HG03469 (cell line): ENCODE measurements around the gene TRIO.

Experiments
- ATAC-seq: cut with Tn5 transposase; IDR thresholded peaks from one replicate; pipeline ENCODE4 v1.9.1; 2021; ENCODE audit warnings: mild to moderate bottlenecking, moderate library complexity, moderate number of reproducible peaks; ENCODE audit not compliant: unreplicated experiment

The TRIO gene

DNA sequence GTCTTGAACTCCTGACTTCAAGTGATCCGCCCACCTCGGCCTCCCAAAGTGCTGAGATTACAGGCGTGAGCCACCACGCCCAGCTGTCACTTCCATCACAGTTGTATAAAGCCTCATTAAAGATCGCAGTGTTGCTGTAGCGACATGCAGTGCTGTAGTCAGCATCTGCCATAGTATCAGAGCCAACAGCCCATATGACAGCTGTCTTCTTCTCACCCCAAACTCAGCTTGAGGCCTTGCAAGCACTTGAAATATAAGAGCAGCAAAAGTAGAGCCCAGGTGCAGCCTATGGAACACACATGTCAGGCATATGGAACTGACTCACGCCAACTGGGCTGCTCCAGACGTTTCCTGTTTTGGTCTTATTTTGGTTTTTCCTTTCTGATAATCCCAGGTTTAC, 167.8 kb downstream of the TRIO start:
- ATAC-seq = no peak

DNA sequence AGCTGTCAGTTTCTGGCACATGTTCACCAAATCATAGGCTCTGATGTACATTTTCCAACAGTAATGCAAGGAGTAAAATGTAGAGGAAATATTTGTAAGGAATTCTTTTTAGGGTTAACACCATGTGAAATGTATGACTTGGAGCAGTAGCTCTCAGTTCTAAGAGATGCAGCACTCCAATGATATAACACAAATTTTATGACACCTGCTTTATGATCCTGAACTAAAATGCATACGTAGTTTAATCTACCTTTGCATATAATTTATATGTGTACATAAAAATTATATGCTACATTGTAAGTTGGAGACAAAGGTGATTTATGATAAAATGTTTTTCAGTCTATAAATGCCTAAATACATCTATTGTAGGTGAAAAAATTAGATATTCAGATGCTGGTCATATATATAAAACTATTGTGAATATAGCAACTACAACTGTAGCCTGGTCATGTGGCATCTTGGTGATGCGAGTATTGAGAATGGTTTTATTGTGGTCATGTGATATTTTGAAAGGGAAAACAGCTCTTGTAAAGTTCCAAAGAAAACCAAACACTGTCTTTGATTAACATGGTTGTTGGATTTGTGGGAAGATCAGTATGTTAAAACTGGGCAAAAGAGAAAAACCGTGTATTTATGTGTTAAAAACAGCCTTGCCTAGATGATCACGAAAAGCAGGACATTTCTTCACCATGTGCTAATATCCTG, 171.0 kb downstream of the TRIO start:
- no peak for ATAC-seq

DNA sequence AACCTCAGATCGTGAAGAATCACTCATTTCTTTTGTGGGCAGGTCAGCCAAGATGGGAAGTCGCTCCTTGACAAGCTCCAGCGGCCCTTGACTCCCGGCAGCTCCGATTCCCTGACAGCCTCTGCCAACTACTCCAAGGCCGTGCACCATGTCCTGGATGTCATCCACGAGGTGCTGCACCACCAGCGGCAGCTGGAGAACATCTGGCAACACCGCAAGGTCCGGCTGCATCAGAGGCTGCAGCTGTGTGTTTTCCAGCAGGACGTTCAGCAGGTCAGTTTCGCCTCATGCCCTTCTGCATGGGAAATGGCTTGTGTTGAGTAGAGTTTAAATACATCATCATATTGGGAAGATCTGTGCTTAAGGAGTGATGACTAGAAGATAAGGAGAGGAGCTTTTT, 173.3 kb downstream of the TRIO start:
- ATAC-seq = no peak

DNA sequence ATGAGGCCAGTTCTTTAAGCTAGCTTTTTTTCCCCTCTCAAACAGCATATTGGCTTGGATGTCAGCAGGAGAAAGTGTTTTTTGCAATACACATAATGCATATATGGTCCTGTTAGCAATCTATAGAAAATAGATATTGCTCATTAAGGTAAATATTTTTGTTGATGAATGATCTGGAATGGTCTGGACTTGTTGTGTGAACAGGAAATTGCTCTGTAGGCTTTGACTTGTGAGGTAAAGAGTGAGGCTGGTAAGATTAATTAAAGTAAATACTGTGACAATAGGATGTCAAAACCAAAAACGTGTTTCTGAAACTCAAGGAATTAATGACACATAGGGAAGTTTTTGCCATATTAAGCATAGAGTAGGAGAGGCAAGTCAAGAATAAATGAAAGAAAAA, 176.0 kb downstream of the TRIO start:
- ATAC-seq = no peak

DNA sequence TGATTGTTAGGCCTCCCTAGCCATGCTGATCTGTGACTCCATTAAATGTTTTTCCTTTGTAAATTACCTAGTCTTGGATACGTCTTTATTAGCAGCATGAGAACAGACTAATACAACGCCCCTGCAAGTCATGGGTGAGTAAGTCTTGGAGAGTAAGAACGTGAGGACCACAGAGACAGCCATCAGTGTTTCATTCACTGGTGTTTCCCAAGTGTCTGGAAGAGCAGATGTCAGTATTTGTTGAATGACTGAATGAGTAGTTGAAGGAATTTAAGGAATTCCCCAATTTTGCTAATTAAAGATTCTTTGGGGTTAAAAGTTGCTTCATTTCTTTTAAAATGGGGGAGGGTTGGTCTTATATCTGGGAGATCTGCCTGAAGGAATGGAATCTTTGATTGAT, 178.8 kb downstream of the TRIO start:
- no peak for ATAC-seq

DNA sequence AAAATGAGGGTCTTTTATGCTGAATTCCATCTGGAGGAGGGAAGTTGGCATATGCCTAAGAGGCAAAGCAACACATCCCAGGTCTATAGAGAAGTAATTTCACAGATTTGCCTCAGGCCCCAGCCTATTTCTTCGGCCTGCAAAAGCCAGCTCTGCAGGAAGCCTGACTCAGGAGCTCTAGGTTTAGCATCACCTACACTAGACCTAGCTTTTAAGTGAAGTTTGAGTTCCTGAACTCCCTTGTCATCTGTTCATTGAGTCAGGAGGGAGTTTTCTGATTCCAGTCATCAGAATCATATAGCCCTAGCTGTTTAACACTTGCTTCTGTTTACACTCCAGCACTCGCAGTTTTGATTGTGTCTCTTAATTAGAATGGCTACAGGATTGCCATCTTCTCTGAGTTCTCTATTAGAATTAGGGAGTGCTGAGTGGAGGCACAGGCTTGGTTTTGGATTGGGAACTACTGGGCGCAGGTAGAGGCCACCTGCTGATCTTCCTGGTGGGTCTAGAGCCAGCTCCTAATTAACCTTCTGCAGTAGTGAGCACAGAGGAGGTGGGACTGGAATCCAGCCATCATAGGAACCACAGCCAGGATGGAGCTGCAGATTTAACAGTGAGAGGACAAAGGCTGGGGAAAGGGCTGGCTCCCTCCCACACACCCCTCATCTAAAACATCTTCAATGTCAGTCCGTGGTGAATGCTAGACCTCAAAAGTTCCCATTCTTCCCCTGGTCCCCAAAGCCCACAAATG, 179.5 kb downstream of the TRIO start:
- no peak for ATAC-seq

DNA sequence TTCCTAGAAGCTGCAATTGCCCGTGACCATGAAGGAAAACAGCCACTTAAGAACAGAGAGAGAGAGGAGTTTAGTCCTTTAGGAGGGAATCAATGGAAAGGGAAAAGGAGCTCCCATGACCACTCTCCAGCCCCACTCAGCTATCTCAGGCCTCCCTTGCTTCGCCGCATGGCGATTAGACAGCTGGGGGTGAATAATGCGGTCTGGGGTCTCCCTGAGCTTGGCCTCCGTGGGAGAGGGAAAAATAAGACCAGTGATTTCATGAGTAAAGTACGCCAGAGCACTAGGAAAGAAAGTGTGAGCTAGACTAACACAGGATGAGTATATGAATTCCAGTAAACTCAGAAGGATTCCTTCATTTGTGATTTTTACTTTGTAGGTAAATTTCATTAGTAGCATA, 180.3 kb downstream of the TRIO start:
- no peak for ATAC-seq

DNA sequence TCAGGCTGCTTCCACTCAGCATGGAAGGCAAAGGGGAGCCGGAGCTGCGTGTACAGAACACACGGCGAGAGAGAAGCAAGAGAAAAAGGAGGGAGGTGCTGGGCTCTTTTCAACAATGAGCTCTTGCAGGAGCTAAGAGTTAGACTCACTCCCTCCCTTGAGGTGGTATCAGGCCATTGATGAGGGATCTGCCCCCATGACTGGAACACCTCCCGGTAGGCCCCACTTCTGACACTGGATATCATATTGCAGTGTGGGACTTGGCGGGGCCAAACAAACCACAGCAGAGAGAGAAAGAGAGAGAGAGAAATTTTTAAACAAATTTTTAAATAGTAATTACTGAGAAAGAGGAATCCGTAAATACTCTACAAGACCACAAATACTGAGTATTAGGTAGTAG, 182.2 kb downstream of the TRIO start:
- ATAC-seq = no peak

DNA sequence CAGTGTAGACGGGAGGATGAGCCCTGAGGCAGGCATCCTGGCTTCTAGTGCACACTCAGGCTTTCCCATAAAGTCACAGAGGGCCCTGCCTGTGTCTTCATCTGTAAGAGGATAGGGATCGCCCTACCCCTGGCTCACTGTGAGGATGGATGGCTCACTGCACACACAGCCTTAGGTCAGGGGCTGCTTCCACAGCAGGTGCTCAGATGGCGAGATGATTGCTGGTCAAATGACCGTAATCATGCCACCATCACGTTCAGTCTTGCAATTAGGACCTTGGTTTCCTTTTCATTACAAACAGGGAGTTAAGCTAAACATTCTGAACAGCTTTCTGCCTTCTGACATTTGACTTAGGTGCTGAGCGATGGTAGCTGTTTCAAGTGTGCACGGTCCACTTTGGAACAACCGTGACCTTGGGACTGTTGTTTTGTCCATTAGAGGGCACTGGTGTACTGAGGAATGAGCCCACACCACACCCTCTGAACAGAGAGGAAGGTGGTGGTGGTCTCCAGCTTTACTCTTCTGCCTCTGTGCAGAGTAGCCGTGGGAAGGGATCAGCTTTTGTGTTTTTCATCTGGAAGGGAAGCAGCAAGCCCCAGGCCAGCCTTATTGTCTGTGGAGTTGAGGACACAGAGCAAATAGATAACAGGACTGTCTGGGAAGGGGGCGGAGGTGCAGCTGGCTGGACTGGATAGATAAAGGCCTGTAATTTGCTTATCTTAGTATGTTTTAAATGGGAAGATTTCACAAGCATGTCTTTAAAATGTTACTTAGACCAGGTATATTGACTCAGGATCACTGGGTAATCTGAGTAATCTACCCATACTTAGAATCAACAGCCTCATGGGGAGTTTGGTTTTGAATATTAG, 183.1 kb downstream of the TRIO start:
- ATAC-seq = no peak

DNA sequence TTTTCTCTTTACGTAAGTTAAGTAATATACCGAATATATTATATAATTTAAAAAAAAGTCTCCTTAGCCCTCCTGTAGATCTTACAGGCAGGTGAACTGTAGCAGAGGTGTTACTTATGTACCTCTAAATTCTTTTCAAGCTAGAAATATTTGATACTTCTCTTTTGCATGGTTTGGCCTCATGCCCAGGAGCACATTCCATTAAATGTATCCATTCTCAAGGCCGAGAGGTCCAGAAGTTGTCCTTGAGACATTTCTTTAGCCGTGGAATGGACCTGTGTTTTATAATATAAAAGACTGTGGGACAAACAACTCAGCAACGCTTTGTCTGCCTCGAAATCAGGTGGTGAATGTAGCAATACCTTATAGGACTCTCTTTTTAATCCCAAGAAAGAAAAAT, 184.5 kb downstream of the TRIO start:
- no peak for ATAC-seq

DNA sequence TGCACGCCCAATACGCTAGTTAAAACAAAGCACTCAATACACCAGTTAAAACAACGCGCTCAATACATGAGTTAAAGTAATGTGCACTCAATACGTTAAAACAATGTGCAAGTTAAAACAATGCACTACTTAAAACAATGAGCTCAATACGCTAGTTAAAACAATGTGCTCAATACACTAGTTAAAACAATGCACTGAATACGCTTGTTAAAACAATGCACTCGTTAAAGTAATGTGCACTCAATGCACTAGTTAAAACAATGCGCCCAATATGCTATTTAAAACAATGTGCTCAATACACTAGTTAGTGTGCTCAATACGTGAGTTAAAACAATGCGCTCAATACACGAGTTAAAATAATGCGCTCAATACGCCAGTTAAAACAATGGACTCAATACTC, 185.0 kb downstream of the TRIO start:
- ATAC-seq = no peak

DNA sequence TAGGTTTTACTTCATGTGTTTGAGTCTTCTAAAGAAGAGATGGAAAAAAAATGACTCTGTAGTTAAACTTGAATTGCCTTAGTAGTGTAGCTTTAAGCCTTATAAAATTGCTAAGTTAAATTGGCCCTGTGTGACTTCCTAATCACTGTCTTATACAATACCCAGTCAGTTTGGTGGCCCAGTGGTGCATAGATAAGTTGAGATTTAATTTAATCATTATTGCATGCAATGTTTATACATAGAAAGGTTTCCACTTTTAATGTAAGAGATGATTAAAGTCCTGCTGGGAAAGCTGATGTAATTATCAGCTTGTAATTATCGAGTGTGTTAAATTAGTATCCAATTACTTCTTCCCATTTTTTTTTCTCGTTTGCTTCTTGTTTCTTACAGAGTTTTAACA, 187.1 kb downstream of the TRIO start:
- ATAC-seq = no peak

DNA sequence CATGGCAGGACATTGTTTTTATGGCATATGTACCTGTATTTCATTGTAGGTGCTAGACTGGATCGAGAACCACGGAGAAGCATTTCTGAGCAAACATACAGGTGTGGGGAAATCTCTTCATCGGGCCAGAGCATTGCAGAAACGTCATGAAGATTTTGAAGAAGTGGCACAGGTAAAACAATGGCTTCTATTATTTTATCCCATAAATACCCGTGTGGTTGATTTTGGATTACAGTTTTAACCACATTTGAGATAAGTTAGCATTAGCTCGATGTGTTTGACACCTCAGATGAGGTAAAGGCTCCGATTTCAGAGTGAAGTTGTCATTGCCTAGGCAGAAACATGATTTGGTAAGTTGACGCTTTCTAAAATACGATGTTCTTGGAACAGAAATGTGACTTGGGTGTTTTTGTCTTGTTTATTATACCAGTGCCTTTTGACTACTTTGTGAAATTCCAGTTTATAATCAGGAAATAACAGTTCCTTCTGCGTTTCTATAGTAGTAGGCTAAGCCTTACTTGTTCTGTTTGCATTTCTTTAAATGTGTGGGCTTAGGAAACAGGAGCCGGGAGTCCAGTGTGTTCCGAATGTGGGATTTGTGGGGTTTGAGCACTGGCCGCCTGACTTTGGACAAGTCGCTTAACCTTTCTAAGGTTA, 187.7 kb downstream of the TRIO start:
- ATAC-seq = no peak

DNA sequence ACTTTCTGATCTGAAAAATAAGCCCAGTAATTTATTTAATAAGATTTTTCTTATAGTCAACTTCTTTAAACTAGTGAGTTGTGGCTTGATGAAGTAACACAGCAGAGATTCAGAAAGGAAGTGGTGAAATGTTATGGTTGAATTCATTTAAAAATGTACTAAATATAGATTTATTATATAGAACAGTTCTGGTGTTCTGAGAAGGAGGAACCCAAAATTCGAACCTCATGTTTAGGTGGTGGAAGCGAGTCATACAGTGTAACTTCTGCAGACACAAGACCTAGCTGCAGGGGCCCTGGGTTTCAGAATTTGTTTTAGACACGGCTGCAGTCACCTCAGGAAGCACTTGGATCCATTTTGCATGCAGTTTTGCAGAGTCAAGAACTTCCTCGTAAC, 188.2 kb downstream of the TRIO start:
- ATAC-seq = peak; percentile 65

DNA sequence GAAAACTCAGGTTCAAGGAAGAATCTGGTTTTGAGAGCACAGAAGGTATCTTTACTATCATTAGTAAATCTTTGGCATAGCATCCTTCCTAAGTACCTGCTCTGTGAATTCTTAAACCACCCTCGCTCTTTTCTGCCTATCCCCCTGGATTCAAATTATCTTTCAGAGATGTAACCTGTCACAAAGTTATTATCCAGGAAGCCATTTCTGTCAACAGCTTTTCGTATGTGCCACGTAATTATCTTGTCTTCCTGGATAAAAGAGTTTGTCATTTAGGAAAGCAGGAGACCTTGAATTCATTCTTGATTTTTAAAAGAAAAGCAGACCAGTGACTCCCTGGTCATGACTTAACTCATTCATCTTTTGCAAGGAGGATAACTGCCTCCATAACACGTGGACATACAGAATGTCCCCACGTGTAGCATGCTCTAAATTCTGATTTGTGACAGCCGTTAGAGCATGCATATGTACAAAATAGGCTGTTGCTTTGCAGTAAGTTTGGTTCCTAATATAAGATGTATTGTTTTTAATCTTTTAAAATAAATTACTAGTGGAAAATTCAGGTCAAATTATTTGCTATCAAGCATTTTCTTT, 189.0 kb downstream of the TRIO start:
- ATAC-seq = no peak

DNA sequence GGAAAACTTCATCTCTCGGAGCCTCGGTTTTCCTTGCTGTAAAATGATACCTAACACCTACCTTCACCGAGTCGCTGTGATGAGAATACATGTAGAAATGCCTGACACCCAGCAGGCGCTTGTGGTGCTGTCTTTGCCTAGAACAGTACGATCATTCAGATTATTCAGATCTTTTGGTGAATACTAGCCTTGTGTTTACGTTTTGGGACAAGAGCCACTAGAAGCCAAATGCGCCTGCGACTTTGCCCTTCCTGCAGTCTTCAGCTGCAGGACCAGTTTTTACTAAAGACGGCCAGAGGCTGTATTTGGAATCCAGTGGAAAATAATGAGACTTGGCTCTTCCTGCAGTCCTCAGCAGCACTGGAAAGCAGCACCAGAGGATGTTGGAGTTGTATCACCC, 189.6 kb downstream of the TRIO start:
- no peak for ATAC-seq

DNA sequence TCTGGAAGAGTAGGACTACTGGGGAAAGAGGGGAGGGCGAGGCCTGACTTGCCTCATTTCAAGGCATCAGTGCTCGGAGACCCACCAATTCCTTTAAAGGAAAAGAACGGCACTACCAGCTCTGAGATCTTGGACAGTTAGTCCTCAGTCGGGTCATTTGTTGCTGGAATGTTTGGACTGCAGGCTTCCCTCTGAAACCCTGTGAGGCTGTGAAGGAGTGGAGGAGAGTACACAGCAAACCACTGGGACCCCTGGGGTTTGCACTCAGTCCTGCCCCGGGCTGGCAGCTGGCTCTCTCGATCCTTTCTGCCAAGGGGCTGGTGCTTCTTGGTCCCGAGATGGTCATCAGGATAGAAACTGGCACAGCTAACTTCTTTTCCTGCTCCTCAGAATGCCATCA, 194.5 kb downstream of the TRIO start:
- ATAC-seq = no peak

DNA sequence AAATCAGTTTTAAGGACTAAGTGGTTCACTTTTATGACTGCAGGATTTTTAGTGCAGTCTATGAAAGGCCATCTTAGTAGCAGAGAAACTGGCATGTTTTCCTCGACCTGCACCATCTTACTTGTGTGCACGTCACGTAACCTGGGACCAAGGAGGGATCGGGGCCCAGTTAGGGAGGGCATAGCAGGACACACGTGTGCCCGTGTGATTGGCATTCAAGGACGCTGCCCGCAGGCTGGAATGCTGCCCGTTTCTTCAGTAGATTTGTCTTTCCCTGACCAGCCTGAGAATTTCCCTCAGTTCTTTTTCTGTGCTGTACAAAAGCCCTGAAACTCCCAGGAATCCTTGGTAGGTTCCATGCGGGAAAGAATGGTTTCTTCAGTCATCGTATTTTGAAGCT, 196.3 kb downstream of the TRIO start:
- ATAC-seq = no peak

DNA sequence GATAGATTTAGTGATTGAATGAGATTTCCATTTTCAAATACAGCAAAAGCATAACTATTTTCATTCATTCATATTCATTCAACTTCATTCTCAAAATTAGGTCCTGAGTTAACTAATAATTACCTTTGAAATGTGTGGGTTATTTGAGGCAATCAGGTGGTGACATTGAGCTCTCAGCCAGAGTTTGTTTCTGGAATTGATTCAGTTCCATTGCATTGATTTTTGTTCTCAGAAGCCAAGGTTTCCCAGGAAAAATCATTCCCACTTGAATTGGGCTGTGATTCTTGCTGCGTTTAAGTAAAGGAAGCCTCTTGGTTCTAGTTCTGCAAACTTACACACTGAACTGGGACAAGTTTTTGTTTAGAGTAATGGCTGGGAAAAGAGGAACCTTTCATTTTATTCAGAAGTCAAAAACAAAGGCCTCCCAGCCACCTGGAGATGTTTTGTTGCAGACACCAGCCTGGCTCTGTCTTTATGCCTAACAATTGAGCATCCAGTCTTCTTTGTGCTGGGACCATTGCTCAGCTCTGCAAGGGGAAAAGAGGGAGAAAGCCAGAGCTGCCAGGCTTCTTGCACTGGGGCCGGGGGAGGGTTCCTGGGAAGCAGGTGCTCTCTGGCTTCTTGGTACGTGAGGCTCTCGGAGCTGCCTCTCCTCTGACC, 198.6 kb downstream of the TRIO start:
- ATAC-seq = no peak

DNA sequence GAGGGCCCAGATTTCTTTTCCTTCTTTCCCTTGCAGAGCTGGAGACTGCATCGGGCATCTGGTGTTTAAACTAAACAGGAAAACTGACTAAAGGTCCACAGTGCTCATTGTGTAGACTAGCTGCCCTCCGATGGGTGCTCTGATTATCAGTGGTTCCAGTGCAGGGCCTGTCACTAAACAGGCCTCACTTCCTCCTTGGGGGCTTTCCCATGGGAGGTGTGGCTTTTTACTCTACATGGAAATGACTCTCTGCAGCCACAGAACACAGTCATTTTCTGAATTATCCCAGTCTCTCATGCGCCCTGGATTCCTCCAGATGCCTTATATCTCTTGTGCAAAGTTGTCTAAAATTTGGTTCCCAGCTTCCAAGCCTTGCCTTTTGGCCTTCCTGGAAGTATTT, 199.2 kb downstream of the TRIO start:
- peak; percentile 99 for ATAC-seq
